ENCODE measurements around the gene DUT.
A peak's percentile ranks its signal among the peaks of the same experiment; 100 is the strongest.

The DUT gene

DNA sequence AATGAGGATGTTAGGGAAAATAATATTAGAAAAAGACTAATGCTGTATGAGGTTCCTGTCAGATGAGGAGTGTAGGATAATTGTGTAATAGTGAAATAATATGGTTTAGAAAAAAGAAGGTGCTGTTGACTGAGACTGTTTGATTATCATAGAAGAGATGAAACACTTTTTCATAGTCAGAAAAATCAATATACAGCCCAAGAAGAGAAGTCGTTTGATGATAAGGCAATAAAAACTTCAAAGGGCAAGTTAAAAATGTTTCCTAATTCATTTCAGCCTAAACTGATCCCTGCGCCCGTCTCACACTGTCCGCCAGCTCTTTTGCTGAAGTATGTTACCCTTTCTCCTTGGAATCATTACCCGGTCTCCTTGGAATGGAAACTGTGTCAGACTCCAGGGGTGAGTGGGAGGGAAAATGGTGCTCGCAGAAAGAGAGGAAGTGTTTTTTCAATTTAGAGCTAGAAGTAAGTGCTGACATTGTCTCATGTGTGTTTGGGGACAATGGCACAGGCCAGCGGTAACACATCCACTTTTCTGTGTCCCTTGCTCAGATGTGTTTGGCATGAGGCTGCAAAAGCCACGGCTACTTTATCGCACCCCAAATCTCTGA lies 23.6 kb downstream of the DUT start:
- ATAC-seq: no peak
- no peak for TF ChIP-seq CSDC2 (CRISPR knock-in tag; IDR thresholded peaks at IDR 0.05)

DNA sequence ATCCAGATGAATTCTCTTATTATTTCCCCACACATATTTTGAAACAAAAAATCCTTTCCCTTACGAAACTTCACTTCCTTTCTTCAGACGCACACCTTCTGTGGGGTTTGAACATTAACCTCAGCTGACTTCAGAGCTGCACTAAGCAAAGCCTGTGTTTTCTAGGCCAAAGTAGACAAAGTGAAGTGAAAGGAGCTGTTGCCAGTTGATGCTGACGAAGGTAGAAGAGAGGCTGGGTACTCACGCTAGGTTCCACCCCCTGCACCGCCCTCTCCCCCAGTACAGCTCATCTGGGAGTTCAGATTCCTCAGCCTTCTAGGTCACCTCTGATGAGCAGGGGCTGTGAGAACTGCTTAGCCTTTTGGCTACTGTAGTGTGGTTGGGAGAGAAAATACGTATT lies 24.1 kb downstream of the DUT start:
- no peak for ATAC-seq
- TF ChIP-seq GLIS3 (CRISPR knock-in tag; IDR thresholded peaks at IDR 0.05): no peak
- no peak for TF ChIP-seq ISL1 (CRISPR knock-in tag; IDR thresholded peaks at IDR 0.05)
- no peak for TF ChIP-seq PPARA (CRISPR knock-in tag; IDR thresholded peaks at IDR 0.05; ENCODE audit: borderline replicate concordance)
- TF ChIP-seq, protein P1, sequence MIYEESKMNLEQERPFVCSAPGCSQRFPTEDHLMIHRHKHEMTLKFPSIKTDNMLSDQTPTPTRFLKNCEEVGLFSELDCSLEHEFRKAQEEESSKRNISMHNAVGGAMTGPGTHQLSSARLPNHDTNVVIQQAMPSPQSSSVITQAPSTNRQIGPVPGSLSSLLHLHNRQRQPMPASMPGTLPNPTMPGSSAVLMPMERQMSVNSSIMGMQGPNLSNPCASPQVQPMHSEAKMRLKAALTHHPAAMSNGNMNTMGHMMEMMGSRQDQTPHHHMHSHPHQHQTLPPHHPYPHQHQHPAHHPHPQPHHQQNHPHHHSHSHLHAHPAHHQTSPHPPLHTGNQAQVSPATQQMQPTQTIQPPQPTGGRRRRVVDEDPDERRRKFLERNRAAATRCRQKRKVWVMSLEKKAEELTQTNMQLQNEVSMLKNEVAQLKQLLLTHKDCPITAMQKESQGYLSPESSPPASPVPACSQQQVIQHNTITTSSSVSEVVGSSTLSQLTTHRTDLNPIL (CRISPR knock-in tag; IDR thresholded peaks at IDR 0.05; ENCODE audit: low read depth): no peak
- no peak for TF ChIP-seq ARNTL (CRISPR knock-in tag; IDR thresholded peaks at IDR 0.05; ENCODE audit: borderline replicate concordance, low read depth)
- TF ChIP-seq ZC3H10 (CRISPR knock-in tag; IDR thresholded peaks at IDR 0.05): no peak
- TF ChIP-seq, protein P2, sequence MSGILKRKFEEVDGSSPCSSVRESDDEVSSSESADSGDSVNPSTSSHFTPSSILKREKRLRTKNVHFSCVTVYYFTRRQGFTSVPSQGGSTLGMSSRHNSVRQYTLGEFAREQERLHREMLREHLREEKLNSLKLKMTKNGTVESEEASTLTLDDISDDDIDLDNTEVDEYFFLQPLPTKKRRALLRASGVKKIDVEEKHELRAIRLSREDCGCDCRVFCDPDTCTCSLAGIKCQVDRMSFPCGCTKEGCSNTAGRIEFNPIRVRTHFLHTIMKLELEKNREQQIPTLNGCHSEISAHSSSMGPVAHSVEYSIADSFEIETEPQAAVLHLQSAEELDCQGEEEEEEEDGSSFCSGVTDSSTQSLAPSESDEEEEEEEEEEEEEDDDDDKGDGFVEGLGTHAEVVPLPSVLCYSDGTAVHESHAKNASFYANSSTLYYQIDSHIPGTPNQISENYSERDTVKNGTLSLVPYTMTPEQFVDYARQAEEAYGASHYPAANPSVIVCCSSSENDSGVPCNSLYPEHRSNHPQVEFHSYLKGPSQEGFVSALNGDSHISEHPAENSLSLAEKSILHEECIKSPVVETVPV (CRISPR knock-in tag; IDR thresholded peaks at IDR 0.05): no peak
- TF ChIP-seq ZFP30 (CRISPR knock-in tag; IDR thresholded peaks at IDR 0.05): no peak
- TF ChIP-seq BACH2 (CRISPR knock-in tag; IDR thresholded peaks at IDR 0.05; ENCODE audit: borderline replicate concordance): no peak
- TF ChIP-seq, protein P3, sequence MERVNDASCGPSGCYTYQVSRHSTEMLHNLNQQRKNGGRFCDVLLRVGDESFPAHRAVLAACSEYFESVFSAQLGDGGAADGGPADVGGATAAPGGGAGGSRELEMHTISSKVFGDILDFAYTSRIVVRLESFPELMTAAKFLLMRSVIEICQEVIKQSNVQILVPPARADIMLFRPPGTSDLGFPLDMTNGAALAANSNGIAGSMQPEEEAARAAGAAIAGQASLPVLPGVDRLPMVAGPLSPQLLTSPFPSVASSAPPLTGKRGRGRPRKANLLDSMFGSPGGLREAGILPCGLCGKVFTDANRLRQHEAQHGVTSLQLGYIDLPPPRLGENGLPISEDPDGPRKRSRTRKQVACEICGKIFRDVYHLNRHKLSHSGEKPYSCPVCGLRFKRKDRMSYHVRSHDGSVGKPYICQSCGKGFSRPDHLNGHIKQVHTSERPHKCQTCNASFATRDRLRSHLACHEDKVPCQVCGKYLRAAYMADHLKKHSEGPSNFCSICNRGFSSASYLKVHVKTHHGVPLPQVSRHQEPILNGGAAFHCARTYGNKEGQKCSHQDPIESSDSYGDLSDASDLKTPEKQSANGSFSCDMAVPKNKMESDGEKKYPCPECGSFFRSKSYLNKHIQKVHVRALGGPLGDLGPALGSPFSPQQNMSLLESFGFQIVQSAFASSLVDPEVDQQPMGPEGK (CRISPR knock-in tag; IDR thresholded peaks at IDR 0.05; ENCODE audit: borderline replicate concordance): no peak
- TF ChIP-seq TOX (CRISPR knock-in tag; IDR thresholded peaks at IDR 0.05; ENCODE audit: borderline replicate concordance): no peak
- TF ChIP-seq, protein P4, sequence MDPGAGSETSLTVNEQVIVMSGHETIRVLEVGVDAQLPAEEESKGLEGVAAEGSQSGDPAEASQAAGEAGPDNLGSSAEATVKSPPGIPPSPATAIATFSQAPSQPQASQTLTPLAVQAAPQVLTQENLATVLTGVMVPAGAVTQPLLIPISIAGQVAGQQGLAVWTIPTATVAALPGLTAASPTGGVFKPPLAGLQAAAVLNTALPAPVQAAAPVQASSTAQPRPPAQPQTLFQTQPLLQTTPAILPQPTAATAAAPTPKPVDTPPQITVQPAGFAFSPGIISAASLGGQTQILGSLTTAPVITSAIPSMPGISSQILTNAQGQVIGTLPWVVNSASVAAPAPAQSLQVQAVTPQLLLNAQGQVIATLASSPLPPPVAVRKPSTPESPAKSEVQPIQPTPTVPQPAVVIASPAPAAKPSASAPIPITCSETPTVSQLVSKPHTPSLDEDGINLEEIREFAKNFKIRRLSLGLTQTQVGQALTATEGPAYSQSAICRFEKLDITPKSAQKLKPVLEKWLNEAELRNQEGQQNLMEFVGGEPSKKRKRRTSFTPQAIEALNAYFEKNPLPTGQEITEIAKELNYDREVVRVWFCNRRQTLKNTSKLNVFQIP (CRISPR knock-in tag; IDR thresholded peaks at IDR 0.05; ENCODE audit: borderline replicate concordance, low read depth): no peak
- TF ChIP-seq OSR1 (CRISPR knock-in tag; IDR thresholded peaks at IDR 0.05): no peak
- TF ChIP-seq ESRRG (CRISPR knock-in tag; IDR thresholded peaks at IDR 0.05): no peak
- no peak for TF ChIP-seq SNAI2 (CRISPR knock-in tag; IDR thresholded peaks at IDR 0.05)

DNA sequence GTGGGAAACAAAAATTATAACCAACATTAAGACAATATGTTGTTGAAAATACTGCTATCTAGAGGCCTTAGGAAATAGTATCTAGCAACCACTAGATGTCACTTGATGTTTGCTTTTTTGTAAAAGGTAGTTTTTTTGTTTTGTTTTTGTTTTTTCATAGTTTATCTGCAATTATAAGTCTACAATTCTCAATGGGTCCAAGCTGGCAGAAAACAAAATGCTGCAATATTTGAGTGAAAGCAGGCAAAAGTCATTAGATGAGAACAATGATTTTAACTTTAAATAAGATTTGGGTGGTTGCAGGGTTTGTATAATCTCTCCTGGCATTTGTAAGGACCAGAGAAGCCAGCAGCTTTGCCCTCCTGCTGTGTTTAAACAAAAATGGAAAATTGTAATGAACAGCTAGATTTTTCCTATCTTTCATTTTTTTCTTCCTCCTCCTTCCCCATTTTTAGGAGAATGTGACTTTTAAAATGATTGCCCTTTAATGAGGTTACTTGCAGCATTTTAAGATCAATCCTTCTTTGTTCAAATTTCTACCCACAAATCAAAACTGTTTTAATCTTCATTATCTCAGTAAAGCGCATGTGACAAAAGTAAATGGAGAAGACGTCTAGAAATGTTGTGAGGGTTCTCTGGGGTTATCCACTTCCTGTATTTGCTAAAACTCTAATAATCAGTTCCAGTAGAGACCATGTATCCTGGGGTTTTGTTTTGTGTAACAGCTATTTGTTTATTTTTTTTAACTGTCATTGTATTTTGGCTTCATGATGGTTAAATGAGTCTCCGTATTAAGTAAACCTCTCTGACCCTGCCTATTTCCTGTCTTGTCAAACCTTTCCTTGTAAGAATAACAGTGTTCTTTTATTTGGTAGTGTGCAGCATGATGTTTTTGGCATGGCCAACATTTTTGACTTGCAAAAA lies 27.3 kb downstream of the DUT start:
- ATAC-seq: peak; percentile 87
- TF ChIP-seq ZNF8 (CRISPR knock-in tag; IDR thresholded peaks at IDR 0.05): no peak
- TF ChIP-seq BACH2 (CRISPR knock-in tag; IDR thresholded peaks at IDR 0.05; ENCODE audit: borderline replicate concordance): no peak
- TF ChIP-seq CSDC2 (CRISPR knock-in tag; IDR thresholded peaks at IDR 0.05): no peak
- no peak for TF ChIP-seq ZFP3 (CRISPR knock-in tag; IDR thresholded peaks at IDR 0.05)

DNA sequence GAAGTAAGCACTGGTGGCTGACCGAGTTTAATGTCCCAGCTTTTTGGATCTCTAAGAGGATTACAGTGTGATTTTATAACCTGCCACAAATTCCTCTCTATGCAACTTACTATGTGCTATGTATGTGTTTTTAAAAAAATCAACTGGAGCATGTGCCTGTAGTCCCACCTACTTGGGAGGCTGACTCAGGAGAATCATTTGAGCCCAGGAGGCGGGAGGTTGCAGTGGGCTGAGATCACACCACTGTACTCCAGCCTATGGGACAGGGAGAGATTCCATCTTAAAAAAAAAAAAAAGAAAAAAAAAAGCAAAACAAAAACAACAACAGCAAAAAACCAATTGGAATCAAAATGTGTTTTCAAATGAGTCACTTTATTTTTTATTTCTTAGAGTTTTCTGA lies 29.6 kb downstream of the DUT start:
- TF ChIP-seq, protein P5, sequence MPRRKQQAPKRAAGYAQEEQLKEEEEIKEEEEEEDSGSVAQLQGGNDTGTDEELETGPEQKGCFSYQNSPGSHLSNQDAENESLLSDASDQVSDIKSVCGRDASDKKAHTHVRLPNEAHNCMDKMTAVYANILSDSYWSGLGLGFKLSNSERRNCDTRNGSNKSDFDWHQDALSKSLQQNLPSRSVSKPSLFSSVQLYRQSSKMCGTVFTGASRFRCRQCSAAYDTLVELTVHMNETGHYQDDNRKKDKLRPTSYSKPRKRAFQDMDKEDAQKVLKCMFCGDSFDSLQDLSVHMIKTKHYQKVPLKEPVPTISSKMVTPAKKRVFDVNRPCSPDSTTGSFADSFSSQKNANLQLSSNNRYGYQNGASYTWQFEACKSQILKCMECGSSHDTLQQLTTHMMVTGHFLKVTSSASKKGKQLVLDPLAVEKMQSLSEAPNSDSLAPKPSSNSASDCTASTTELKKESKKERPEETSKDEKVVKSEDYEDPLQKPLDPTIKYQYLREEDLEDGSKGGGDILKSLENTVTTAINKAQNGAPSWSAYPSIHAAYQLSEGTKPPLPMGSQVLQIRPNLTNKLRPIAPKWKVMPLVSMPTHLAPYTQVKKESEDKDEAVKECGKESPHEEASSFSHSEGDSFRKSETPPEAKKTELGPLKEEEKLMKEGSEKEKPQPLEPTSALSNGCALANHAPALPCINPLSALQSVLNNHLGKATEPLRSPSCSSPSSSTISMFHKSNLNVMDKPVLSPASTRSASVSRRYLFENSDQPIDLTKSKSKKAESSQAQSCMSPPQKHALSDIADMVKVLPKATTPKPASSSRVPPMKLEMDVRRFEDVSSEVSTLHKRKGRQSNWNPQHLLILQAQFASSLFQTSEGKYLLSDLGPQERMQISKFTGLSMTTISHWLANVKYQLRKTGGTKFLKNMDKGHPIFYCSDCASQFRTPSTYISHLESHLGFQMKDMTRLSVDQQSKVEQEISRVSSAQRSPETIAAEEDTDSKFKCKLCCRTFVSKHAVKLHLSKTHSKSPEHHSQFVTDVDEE (CRISPR knock-in tag; IDR thresholded peaks at IDR 0.05): no peak
- TF ChIP-seq, protein P4 (CRISPR knock-in tag; IDR thresholded peaks at IDR 0.05; ENCODE audit: borderline replicate concordance, low read depth): no peak
- TF ChIP-seq SNAI2 (CRISPR knock-in tag; IDR thresholded peaks at IDR 0.05): no peak
- no peak for TF ChIP-seq ZC3H10 (CRISPR knock-in tag; IDR thresholded peaks at IDR 0.05)
- TF ChIP-seq TOX (CRISPR knock-in tag; IDR thresholded peaks at IDR 0.05; ENCODE audit: borderline replicate concordance): no peak
- TF ChIP-seq GLIS3 (CRISPR knock-in tag; IDR thresholded peaks at IDR 0.05): no peak
- TF ChIP-seq ZFP30 (CRISPR knock-in tag; IDR thresholded peaks at IDR 0.05): no peak
- TF ChIP-seq, protein P2 (CRISPR knock-in tag; IDR thresholded peaks at IDR 0.05): no peak
- no peak for TF ChIP-seq ARNTL (CRISPR knock-in tag; IDR thresholded peaks at IDR 0.05; ENCODE audit: borderline replicate concordance, low read depth)
- TF ChIP-seq BACH2 (CRISPR knock-in tag; IDR thresholded peaks at IDR 0.05; ENCODE audit: borderline replicate concordance): no peak
- TF ChIP-seq OSR1 (CRISPR knock-in tag; IDR thresholded peaks at IDR 0.05): no peak
- no peak for TF ChIP-seq PPARA (CRISPR knock-in tag; IDR thresholded peaks at IDR 0.05; ENCODE audit: borderline replicate concordance)
- TF ChIP-seq ZNF70 (CRISPR knock-in tag; IDR thresholded peaks at IDR 0.05): no peak
- TF ChIP-seq ZNF565 (CRISPR knock-in tag; conservative IDR thresholded peaks at IDR 0.05; ENCODE audit: low read depth): no peak
- ATAC-seq: peak; percentile 27; the same call in 2 of the 3 replicates
